K562 (cell line): Measurements from ENCODE around the gene CACNA1A. TPM values are rescaled to one million over a fixed set of nuclear protein-coding genes. Genes with fewer than 3 reads are reported as not detected.

Experiments
- ATAC-seq: fragments of 200-7000 bp; cut with Tn5 transposase; 3 replicates; pipeline ENCODE4 v1.9.1; 2020; ENCODE audit warnings: moderate library complexity
- BruUV-seq: library from RNA; stranded (reverse); fragments of 400-500 nt; replicated peaks from 2 replicates; lab custom pipeline; 2021; lab: Mats Ljungman, UMichigan
- CTCF ChIA-PET: fragments of 300-600 bp; formaldehyde crosslinking; extraction: SDS; loops from one replicate; lab custom pipeline; 2021; ENCODE audit warnings: low intra/inter-chr PET ratio; lab: Yijun Ruan, JAX
- POLR2A ChIA-PET: fragments of 300-600, 350-650 bp; sonication (Branson Sonifier 250); formaldehyde crosslinking; extraction: SDS; loops from one replicate; lab custom pipeline; 2021; ENCODE audit warnings: antibody characterized with exemption, inconsistent platforms; lab: Yijun Ruan, JAX
- DNase-seq, 4 experiments: peaks; one replicate each; pipeline versions ENCODE4 v3.0.0 to v3.0.0-alpha.2; 2011 to 2018; ENCODE audit warnings: low spot score in 3 of 4, mixed read lengths in 3 of 4; ENCODE audit errors: extremely low read depth in 1 of 4
- FAIRE-seq: peaks from 2 replicates; lab custom pipeline; 2011; peaks lifted over from hg19 to GRCh38; lab: Jason Lieb, UNC
- H2AFZ ChIP-seq: 2 replicates; pipeline ENCODE4 v1.6.0; 2011; ENCODE audit warnings: low read depth, low read length, control low read depth, inconsistent platforms
- H3K27ac ChIP-seq: fragments of 200-600 bp; 3 replicates; pipeline ENCODE4 v1.8.0; 2011; ENCODE audit warnings: low read depth, mild to moderate bottlenecking, control low read depth, inconsistent platforms, low read length, moderate library complexity, mixed read lengths; ENCODE audit errors: extremely low read depth
- H3K27me3 ChIP-seq, 2 experiments: fragments of 300-600 bp in 1 of 2; 2 replicates in 1 of 2; 3 replicates in 1 of 2; pipeline versions ENCODE4 v1.6.0 to v1.8.0; 2011; ENCODE audit warnings: inconsistent platforms in 2 of 2, low read length in 2 of 2, mild to moderate bottlenecking in 1 of 2, mixed read lengths in 1 of 2, moderate library complexity in 1 of 2; ENCODE audit not compliant: control insufficient read depth in 2 of 2, insufficient read depth in 2 of 2
- H3K36me3 ChIP-seq: fragments of 300-600 bp; 3 replicates; pipeline ENCODE4 v1.8.0; 2011; ENCODE audit warnings: mild to moderate bottlenecking, low read length, inconsistent platforms; ENCODE audit not compliant: control insufficient read depth, insufficient read depth
- H3K4me1 ChIP-seq, 2 experiments: fragments of 200-600 bp in 1 of 2; replicated peaks in 1 of 2; 2 replicates in 1 of 2; 3 replicates in 1 of 2; pipeline versions ENCODE4 v1.5.1 to v1.8.0; 2011; ENCODE audit warnings: inconsistent platforms in 2 of 2, low read length in 2 of 2, mild to moderate bottlenecking in 1 of 2, mixed read lengths in 1 of 2, moderate library complexity in 1 of 2; ENCODE audit not compliant: control insufficient read depth in 2 of 2, insufficient read depth in 2 of 2
- H3K4me2 ChIP-seq: 2 replicates; pipeline ENCODE4 v1.6.1; 2011; ENCODE audit warnings: low read length, control low read depth, inconsistent platforms, mixed read lengths; ENCODE audit not compliant: insufficient read depth
- H3K4me3 ChIP-seq: fragments of 200-600 bp; sonication (generic), shearing (Covaris generic); 2 replicates; pipeline ENCODE4 v1.5.1; 2016; ENCODE audit warnings: control low read depth, inconsistent platforms
- H3K79me2 ChIP-seq: fragments of 200-600 bp; 3 replicates; pipeline ENCODE4 v1.8.0; 2011; ENCODE audit warnings: low read length, inconsistent platforms; ENCODE audit not compliant: control insufficient read depth, insufficient read depth
- H3K9ac ChIP-seq, 2 experiments: 2 replicates each; pipeline versions ENCODE4 v1.6.0 to v1.6.1; 2011; ENCODE audit warnings: low read depth in 2 of 2, low read length in 2 of 2, control low read depth in 1 of 2, inconsistent platforms in 1 of 2, mild to moderate bottlenecking in 1 of 2, mixed read lengths in 1 of 2; ENCODE audit not compliant: insufficient read depth in 1 of 2
- H3K9me1 ChIP-seq: one replicate; pipeline ENCODE4 v1.6.0; 2011; ENCODE audit warnings: inconsistent platforms, mild to moderate bottlenecking, low read length, moderate library complexity; ENCODE audit not compliant: control insufficient read depth, insufficient read depth
- H3K9me3 ChIP-seq: replicated peaks from 2 replicates; pipeline ENCODE4 v1.5.1; 2011; ENCODE audit warnings: low read depth, low read length, inconsistent platforms; ENCODE audit not compliant: control insufficient read depth, insufficient read depth
- H4K20me1 ChIP-seq: replicated peaks from 2 replicates; pipeline ENCODE4 v1.6.1; 2011; ENCODE audit warnings: low read length, inconsistent platforms, mixed read lengths; ENCODE audit not compliant: control insufficient read depth, insufficient read depth
- SRSF1 ChIP-seq: fragments of 200-400 bp; formaldehyde crosslinking; IDR thresholded peaks from 2 replicates; pipeline ENCODE4 v1.6.1; 2017; ENCODE audit warnings: mild to moderate bottlenecking, low read depth, low read length, moderate library complexity
- ZBTB40 ChIP-seq, 2 experiments: fragments of 450-650 bp in 1 of 2; sonication (generic) in 1 of 2; formaldehyde crosslinking in 1 of 2; IDR thresholded peaks; 2 replicates each; pipeline versions ENCODE4 v1.7.1 to v1.9.0; 2016 to 2022; ENCODE audit warnings: inconsistent platforms in 1 of 2, mild to moderate bottlenecking in 1 of 2, missing genetic modification reagents in 1 of 2
- ZNF3 ChIP-seq: fragments of 250-450 bp; sonication (Bioruptor Pico); IDR thresholded peaks from 2 replicates; pipeline ENCODE4 v1.5.0; 2021; ENCODE audit warnings: mild to moderate bottlenecking, moderate library complexity
- ZNF551 ChIP-seq: fragments of 250-450 bp; sonication (Bioruptor Pico); IDR thresholded peaks from 2 replicates; pipeline ENCODE4 v1.5.0; 2021; ENCODE audit warnings: mild to moderate bottlenecking, moderate library complexity
- WGBS: fragments of 100-300 bp; shearing (Covaris generic); methylation state at CpG from one replicate; pipeline ENCODE4 v1.1.6; 2016; ENCODE audit warnings: low coverage, mixed read lengths; ENCODE audit not compliant: insufficient coverage; ENCODE audit errors: missing lambda C conversion rate; 5-methylcytosine and 5-hydroxymethylcytosine counted together
- in situ Hi-C: fragments of 300-500 bp; cut with MboI; formaldehyde crosslinking; loops from 4 replicates; pipeline ENCODE4 v1.15.0; 2018; ENCODE audit warnings: inconsistent platforms, mixed read lengths
- intact Hi-C: fragments of 100-400 bp; cut with micrococcal nuclease; formaldehyde crosslinking; loops from 2 replicates; pipeline ENCODE4 v1.14.2; 2022
- polyA plus RNA-seq, 8 experiments: library from polyadenylated mRNA; depleted of rRNA in 4 of 8; stranded (reverse) in 5 of 8; unstranded in 3 of 8; fragments of >200 nt; fragmentation: Nextera tagmentation in 2 of 8; fragmentation: Illumina TruSeq in 1 of 8; extraction: Ambion mirVana in 2 of 8; extraction: Trizol in 1 of 8; gene quantifications; 2 replicates each; pipeline versions ENCODE4 v1.2.1 to v1.2.3, GENCODE V29; 2011 to 2014; ENCODE audit warnings: inconsistent platforms in 1 of 8, missing spikeins in 1 of 8
- total RNA-seq, 7 experiments: library from RNA; depleted of rRNA in 6 of 7; stranded (reverse); fragments of >200 nt in 6 of 7; fragmentation: Illumina TruSeq in 2 of 7; extraction: Trizol in 2 of 7; gene quantifications; 2 replicates each; pipeline versions ENCODE4 v1.2.1 to v1.2.3, GENCODE V29; 2011 to 2021; ENCODE audit warnings: low replicate concordance in 1 of 7

CACNA1A gene
- total and polyA plus RNA-seq, 9 of the 15 experiments (the other 6 are each of a cell fraction or from before 2014, with no cell fraction given): 0.03 to 0.20 (median 0.09) TPM; not detected in 1

- in situ Hi-C loops: no loop called here
- Histone ChIP-seq H3K9ac (no peak overlapping the region), H3K9me1 (no peaks in the 10 kb centered on the region), H4K20me1 (no peaks in the 10 kb centered on the region), H3K4me1 (peaks cover 8 to 19% of the 10 kb centered on the region in 2 experiments; a peak in 3 of 5 replicates), H3K4me3 (no peak overlapping the region), H3K36me3 (no peaks in the 10 kb centered on the region), H3K27me3 (no peaks in the 10 kb centered on the region), H3K27ac (no peak overlapping the region), H2AFZ (no peak overlapping the region), H3K4me2 (no peak overlapping the region), H3K9me3 (no peaks in the 10 kb centered on the region), H3K79me2 (no peaks in the 10 kb centered on the region)
- no TSS peak for BruUV-seq
- ChIA-PET POLR2A (interaction anchor here (0.9 to 2.1 kb wide), 3 partner anchors 11 to 21 kb away, joined by 3 to 8 read pairs (median 3); no protein-coding TSS in a partner anchor), CTCF (no interaction called here)
- TF ChIP-seq SRSF1: no peak
- no peak for TF ChIP-seq ZNF3 (CRISPR knock-in tag)
- TF ChIP-seq ZNF551 (CRISPR knock-in tag): no peak
- peak; percentile 78 for TF ChIP-seq ZBTB40 (IDR thresholded peaks at IDR 0.05)
- TF ChIP-seq ZBTB40 (CRISPR knock-in tag; IDR thresholded peaks at IDR 0.05): no peak
- 50% methylated on average over 8 of the region's 8 CpGs for WGBS
- intact Hi-C loops: no loop called here
- FAIRE-seq: no peak
- DNase-seq: no peak
- ATAC-seq: no peak
These were observed 329.9 kb downstream of the CACNA1A start for GRCh38 chr19:13176345-13176744.
